GM23338 (cell line): ENCODE data around the gene TMEM88. TPM values are rescaled to one million over a fixed set of nuclear protein-coding genes. Genes with fewer than 3 reads are reported as not detected.

Source experiments
- ATAC-seq: fragments of 200-7000 bp; cut with Tn5 transposase; 3 replicates; pipeline ENCODE4 v1.9.1; 2020
- DNase-seq: peaks from one replicate; pipeline ENCODE4 v3.0.0-alpha.2; 2015; ENCODE audit warnings: low spot score
- H2AFZ ChIP-seq: fragments of 200-600 bp; sonication (generic); 2 replicates; pipeline ENCODE4 v1.8.0; 2016; ENCODE audit warnings: antibody characterized with exemption, mild to moderate bottlenecking, moderate library complexity
- H3F3A ChIP-seq: fragments of 200-600 bp; sonication (generic); replicated peaks from 2 replicates; pipeline ENCODE4 v1.8.0; 2017; ENCODE audit warnings: antibody characterized with exemption, mixed run types, low read depth
- H3K27ac ChIP-seq: fragments of 200-600 bp; sonication (generic); 2 replicates; pipeline ENCODE4 v1.6.1; 2016; ENCODE audit warnings: low read depth
- H3K27me3 ChIP-seq: fragments of 200-600 bp; sonication (generic); 2 replicates; pipeline ENCODE4 v1.8.0; 2016; ENCODE audit warnings: mild to moderate bottlenecking, mixed run types, moderate library complexity; ENCODE audit not compliant: insufficient read depth
- H3K36me3 ChIP-seq: fragments of 200-600 bp; sonication (generic); 2 replicates; pipeline ENCODE4 v1.8.0; 2016; ENCODE audit warnings: mild to moderate bottlenecking; ENCODE audit not compliant: insufficient read depth
- H3K4me1 ChIP-seq: fragments of 200-600 bp; sonication (generic); 2 replicates; pipeline ENCODE4 v1.8.0; 2016; ENCODE audit warnings: mild to moderate bottlenecking, moderate library complexity; ENCODE audit not compliant: insufficient read depth
- H3K4me2 ChIP-seq: fragments of 200-600 bp; sonication (generic); 2 replicates; pipeline ENCODE4 v1.7.1; 2017; ENCODE audit warnings: mixed run types
- H3K4me3 ChIP-seq: fragments of 200-600 bp; sonication (generic); 2 replicates; pipeline ENCODE4 v1.6.1; 2016; ENCODE audit warnings: mixed run types
- H3K79me2 ChIP-seq: fragments of 200-600 bp; sonication (generic); replicated peaks from 2 replicates; pipeline ENCODE4 v1.8.0; 2017; ENCODE audit warnings: mild to moderate bottlenecking; ENCODE audit not compliant: insufficient read depth
- H3K9me2 ChIP-seq: fragments of 200-600 bp; sonication (generic); 2 replicates; pipeline ENCODE4 v1.8.0; 2017; ENCODE audit not compliant: insufficient read depth
- H4K20me1 ChIP-seq: fragments of 200-600 bp; sonication (generic); replicated peaks from 2 replicates; pipeline ENCODE4 v1.8.0; 2017; ENCODE audit warnings: mild to moderate bottlenecking; ENCODE audit not compliant: insufficient read depth
- H3K27ac Mint-ChIP-seq: 2 replicates; pipeline ENCODE4 v1.8.0; 2020; ENCODE audit warnings: inconsistent platforms, mild to moderate bottlenecking, moderate library complexity, mixed read lengths
- H3K27me3 Mint-ChIP-seq: 3 replicates; pipeline ENCODE4 v1.8.0; 2022; ENCODE audit warnings: low read depth, mild to moderate bottlenecking, moderate library complexity, mixed read lengths, inconsistent platforms; ENCODE audit not compliant: insufficient read depth, poor library complexity
- H3K36me3 Mint-ChIP-seq: 3 replicates; pipeline ENCODE4 v1.8.0; 2021; ENCODE audit warnings: low read depth, mild to moderate bottlenecking, inconsistent platforms, moderate library complexity, mixed read lengths
- H3K4me1 Mint-ChIP-seq: 3 replicates; pipeline ENCODE4 v1.8.0; 2020; ENCODE audit warnings: mild to moderate bottlenecking, inconsistent platforms, mixed read lengths
- H3K4me3 Mint-ChIP-seq: 3 replicates; pipeline ENCODE4 v1.8.0; 2021; ENCODE audit warnings: moderate library complexity, mild to moderate bottlenecking, inconsistent platforms, mixed read lengths
- H3K9me3 Mint-ChIP-seq: 3 replicates; pipeline ENCODE4 v1.8.0; 2020; ENCODE audit warnings: moderate library complexity, mild to moderate bottlenecking, inconsistent platforms, mixed read lengths
- CREB1 ChIP-seq: fragments of 250-450 bp; sonication (Bioruptor Pico); IDR thresholded peaks from 2 replicates; pipeline ENCODE4 v1.5.0; 2020; ENCODE audit warnings: low read depth, mild to moderate bottlenecking, moderate library complexity
- EZH2 ChIP-seq: fragments of 200-600 bp; sonication (generic); IDR thresholded peaks from one replicate; pipeline ENCODE4 v1.8.0; 2017; ENCODE audit warnings: antibody characterized with exemption, mild to moderate bottlenecking, low read depth; ENCODE audit not compliant: unreplicated experiment
- EZH2phosphoT487 ChIP-seq: fragments of 200-600 bp; sonication (generic); IDR thresholded peaks from one replicate; pipeline ENCODE4 v1.8.1; 2018; ENCODE audit warnings: antibody characterized with exemption; ENCODE audit not compliant: unreplicated experiment
- JUNB ChIP-seq: IDR thresholded peaks from one replicate; pipeline ENCODE4 v1.6.1; 2016; ENCODE audit warnings: antibody characterized with exemption; ENCODE audit not compliant: unreplicated experiment
- NANOG ChIP-seq: IDR thresholded peaks from 2 replicates; pipeline ENCODE4 v1.6.1; 2016; ENCODE audit warnings: antibody characterized with exemption, borderline replicate concordance
- POLR2AphosphoS5 ChIP-seq: IDR thresholded peaks from 2 replicates; pipeline ENCODE4 v1.6.1; 2016; ENCODE audit warnings: antibody characterized with exemption, low read depth
- STAT1 ChIP-seq: IDR thresholded peaks from one replicate; pipeline ENCODE4 v1.6.1; 2016; ENCODE audit warnings: antibody characterized with exemption; ENCODE audit not compliant: unreplicated experiment
- ZNF114 ChIP-seq: fragments of 250-450 bp; sonication (Bioruptor Pico); IDR thresholded peaks from 2 replicates; pipeline ENCODE4 v1.5.0; 2020; ENCODE audit warnings: mild to moderate bottlenecking, moderate library complexity
- ZNF331 ChIP-seq: fragments of 250-450 bp; sonication (Bioruptor Pico); IDR thresholded peaks from 2 replicates; pipeline ENCODE4 v1.5.0; 2020; ENCODE audit warnings: low read depth, mild to moderate bottlenecking, moderate library complexity
- polyA plus RNA-seq: library from polyadenylated mRNA; unstranded; fragments of >200 nt; fragmentation: Nextera tagmentation; extraction: Ambion mirVana; gene quantifications from 2 replicates; pipeline ENCODE4 v1.2.1, GENCODE V29; 2016
- total RNA-seq: library from RNA; depleted of rRNA; stranded (reverse); fragments of >200 nt; shearing (Covaris generic); gene quantifications from 2 replicates; pipeline ENCODE4 v1.2.3, GENCODE V29; 2014
- TF ChIP-seq, protein P1 (sequence below): IDR thresholded peaks from 2 replicates; pipeline ENCODE4 v1.6.1; 2016; ENCODE audit warnings: antibody characterized with exemption
- TF ChIP-seq, protein P2 (sequence below): fragments of 250-450 bp; sonication (Bioruptor Pico); IDR thresholded peaks from 2 replicates; pipeline ENCODE4 v1.5.0; 2020; ENCODE audit warnings: mild to moderate bottlenecking, moderate library complexity
- TF ChIP-seq, protein P3 (sequence below), 2 experiments: fragments of 200-600 bp in 1 of 2; sonication (generic) in 1 of 2; conservative IDR thresholded peaks; 2 replicates each; pipeline versions ENCODE4 v1.5.1 to v1.6.1; 2016 to 2017; ENCODE audit warnings: antibody characterized with exemption in 2 of 2, low read depth in 2 of 2, mild to moderate bottlenecking in 2 of 2, moderate library complexity in 1 of 2
- TF ChIP-seq, protein P4 (sequence below): IDR thresholded peaks from one replicate; pipeline ENCODE4 v1.6.1; 2018; ENCODE audit warnings: antibody characterized with exemption; ENCODE audit not compliant: unreplicated experiment

TMEM88 gene
- total and polyA plus RNA-seq, 2 experiments from 2014 or later, result 0.58 to 0.97 TPM

DNA sequence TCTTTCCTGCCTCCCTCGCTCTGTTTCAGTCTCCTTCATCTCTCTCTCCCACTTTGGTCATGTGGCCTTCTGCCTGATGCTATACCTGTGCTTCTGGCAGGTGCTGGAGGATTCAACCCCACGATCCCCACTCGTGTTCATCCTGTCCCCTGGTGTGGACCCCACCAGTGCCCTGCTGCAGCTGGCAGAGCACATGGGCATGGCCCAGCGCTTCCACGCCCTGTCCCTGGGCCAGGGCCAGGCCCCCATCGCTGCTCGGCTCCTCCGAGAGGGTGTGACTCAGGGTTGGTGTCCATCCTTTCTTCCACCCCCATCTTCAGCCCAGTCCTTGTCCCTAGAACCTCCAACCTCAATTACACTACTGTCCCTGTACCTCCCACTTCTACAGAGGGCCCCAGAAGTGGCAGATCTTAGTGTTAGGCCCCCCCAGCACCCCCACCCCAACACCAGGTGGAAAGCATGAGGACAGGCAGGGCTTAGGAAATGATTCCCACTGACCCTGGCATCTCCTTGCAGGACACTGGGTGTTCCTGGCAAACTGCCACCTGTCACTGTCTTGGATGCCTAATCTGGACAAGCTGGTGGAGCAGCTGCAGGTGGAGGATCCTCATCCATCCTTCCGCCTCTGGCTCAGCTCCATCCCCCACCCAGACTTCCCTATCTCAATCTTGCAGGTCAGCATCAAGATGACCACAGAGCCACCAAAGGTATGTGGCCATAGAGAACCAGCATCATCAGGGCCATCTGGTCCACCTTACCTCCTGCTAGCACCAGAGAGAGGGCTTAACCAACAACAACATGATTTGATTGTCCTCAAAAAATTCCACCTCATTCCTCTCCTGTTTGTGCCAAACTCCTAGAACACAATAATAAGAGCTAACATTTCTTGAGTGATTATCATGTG, 30.6 kb upstream of the TMEM88 start:
- TF ChIP-seq EZH2phosphoT487, result no peak
- TF ChIP-seq ZNF114 (CRISPR knock-in tag), result no peak
- no peak for TF ChIP-seq JUNB
- TF ChIP-seq POLR2AphosphoS5, result no peak
- TF ChIP-seq CREB1 (CRISPR knock-in tag), result no peak
- TF ChIP-seq STAT1, result no peak
- no peak for TF ChIP-seq NANOG
- TF ChIP-seq, protein P1, sequence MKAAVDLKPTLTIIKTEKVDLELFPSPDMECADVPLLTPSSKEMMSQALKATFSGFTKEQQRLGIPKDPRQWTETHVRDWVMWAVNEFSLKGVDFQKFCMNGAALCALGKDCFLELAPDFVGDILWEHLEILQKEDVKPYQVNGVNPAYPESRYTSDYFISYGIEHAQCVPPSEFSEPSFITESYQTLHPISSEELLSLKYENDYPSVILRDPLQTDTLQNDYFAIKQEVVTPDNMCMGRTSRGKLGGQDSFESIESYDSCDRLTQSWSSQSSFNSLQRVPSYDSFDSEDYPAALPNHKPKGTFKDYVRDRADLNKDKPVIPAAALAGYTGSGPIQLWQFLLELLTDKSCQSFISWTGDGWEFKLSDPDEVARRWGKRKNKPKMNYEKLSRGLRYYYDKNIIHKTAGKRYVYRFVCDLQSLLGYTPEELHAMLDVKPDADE, result no peak
- TF ChIP-seq, protein P2, sequence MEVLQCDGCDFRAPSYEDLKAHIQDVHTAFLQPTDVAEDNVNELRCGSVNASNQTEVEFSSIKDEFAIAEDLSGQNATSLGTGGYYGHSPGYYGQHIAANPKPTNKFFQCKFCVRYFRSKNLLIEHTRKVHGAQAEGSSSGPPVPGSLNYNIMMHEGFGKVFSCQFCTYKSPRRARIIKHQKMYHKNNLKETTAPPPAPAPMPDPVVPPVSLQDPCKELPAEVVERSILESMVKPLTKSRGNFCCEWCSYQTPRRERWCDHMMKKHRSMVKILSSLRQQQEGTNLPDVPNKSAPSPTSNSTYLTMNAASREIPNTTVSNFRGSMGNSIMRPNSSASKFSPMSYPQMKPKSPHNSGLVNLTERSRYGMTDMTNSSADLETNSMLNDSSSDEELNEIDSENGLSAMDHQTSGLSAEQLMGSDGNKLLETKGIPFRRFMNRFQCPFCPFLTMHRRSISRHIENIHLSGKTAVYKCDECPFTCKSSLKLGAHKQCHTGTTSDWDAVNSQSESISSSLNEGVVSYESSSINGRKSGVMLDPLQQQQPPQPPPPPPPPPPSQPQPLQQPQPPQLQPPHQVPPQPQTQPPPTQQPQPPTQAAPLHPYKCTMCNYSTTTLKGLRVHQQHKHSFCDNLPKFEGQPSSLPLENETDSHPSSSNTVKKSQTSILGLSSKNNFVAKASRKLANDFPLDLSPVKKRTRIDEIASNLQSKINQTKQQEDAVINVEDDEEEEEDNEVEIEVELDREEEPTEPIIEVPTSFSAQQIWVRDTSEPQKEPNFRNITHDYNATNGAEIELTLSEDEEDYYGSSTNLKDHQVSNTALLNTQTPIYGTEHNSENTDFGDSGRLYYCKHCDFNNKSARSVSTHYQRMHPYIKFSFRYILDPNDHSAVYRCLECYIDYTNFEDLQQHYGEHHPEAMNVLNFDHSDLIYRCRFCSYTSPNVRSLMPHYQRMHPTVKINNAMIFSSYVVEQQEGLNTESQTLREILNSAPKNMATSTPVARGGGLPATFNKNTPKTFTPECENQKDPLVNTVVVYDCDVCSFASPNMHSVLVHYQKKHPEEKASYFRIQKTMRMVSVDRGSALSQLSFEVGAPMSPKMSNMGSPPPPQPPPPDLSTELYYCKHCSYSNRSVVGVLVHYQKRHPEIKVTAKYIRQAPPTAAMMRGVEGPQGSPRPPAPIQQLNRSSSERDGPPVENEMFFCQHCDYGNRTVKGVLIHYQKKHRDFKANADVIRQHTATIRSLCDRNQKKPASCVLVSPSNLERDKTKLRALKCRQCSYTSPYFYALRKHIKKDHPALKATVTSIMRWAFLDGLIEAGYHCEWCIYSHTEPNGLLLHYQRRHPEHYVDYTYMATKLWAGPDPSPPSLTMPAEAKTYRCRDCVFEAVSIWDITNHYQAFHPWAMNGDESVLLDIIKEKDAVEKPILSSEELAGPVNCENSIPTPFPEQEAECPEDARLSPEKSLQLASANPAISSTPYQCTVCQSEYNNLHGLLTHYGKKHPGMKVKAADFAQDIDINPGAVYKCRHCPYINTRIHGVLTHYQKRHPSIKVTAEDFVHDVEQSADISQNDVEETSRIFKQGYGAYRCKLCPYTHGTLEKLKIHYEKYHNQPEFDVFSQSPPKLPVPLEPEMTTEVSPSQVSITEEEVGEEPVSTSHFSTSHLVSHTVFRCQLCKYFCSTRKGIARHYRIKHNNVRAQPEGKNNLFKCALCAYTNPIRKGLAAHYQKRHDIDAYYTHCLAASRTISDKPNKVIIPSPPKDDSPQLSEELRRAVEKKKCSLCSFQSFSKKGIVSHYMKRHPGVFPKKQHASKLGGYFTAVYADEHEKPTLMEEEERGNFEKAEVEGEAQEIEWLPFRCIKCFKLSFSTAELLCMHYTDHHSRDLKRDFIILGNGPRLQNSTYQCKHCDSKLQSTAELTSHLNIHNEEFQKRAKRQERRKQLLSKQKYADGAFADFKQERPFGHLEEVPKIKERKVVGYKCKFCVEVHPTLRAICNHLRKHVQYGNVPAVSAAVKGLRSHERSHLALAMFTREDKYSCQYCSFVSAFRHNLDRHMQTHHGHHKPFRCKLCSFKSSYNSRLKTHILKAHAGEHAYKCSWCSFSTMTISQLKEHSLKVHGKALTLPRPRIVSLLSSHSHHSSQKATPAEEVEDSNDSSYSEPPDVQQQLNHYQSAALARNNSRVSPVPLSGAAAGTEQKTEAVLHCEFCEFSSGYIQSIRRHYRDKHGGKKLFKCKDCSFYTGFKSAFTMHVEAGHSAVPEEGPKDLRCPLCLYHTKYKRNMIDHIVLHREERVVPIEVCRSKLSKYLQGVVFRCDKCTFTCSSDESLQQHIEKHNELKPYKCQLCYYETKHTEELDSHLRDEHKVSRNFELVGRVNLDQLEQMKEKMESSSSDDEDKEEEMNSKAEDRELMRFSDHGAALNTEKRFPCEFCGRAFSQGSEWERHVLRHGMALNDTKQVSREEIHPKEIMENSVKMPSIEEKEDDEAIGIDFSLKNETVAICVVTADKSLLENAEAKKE, result no peak
- TF ChIP-seq, protein P3, sequence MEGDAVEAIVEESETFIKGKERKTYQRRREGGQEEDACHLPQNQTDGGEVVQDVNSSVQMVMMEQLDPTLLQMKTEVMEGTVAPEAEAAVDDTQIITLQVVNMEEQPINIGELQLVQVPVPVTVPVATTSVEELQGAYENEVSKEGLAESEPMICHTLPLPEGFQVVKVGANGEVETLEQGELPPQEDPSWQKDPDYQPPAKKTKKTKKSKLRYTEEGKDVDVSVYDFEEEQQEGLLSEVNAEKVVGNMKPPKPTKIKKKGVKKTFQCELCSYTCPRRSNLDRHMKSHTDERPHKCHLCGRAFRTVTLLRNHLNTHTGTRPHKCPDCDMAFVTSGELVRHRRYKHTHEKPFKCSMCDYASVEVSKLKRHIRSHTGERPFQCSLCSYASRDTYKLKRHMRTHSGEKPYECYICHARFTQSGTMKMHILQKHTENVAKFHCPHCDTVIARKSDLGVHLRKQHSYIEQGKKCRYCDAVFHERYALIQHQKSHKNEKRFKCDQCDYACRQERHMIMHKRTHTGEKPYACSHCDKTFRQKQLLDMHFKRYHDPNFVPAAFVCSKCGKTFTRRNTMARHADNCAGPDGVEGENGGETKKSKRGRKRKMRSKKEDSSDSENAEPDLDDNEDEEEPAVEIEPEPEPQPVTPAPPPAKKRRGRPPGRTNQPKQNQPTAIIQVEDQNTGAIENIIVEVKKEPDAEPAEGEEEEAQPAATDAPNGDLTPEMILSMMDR (conservative IDR thresholded peaks at IDR 0.05; ENCODE audit: low read depth in 2 of 2), result no peak
- TF ChIP-seq ZNF331, result no peak
- TF ChIP-seq, protein P4, sequence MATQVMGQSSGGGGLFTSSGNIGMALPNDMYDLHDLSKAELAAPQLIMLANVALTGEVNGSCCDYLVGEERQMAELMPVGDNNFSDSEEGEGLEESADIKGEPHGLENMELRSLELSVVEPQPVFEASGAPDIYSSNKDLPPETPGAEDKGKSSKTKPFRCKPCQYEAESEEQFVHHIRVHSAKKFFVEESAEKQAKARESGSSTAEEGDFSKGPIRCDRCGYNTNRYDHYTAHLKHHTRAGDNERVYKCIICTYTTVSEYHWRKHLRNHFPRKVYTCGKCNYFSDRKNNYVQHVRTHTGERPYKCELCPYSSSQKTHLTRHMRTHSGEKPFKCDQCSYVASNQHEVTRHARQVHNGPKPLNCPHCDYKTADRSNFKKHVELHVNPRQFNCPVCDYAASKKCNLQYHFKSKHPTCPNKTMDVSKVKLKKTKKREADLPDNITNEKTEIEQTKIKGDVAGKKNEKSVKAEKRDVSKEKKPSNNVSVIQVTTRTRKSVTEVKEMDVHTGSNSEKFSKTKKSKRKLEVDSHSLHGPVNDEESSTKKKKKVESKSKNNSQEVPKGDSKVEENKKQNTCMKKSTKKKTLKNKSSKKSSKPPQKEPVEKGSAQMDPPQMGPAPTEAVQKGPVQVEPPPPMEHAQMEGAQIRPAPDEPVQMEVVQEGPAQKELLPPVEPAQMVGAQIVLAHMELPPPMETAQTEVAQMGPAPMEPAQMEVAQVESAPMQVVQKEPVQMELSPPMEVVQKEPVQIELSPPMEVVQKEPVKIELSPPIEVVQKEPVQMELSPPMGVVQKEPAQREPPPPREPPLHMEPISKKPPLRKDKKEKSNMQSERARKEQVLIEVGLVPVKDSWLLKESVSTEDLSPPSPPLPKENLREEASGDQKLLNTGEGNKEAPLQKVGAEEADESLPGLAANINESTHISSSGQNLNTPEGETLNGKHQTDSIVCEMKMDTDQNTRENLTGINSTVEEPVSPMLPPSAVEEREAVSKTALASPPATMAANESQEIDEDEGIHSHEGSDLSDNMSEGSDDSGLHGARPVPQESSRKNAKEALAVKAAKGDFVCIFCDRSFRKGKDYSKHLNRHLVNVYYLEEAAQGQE, result no peak
- TF ChIP-seq EZH2, result no peak
- H3K36me3 Mint-ChIP-seq, result no peaks in the 10 kb centered on the region
- H3K4me1 Mint-ChIP-seq, result peaks cover 16% of the 10 kb centered on the region
- Histone ChIP-seq H4K20me1 (no peaks in the 10 kb centered on the region), H3K36me3 (no peaks in the 10 kb centered on the region), H3K4me3 (no peak overlapping the region), H3K27me3 (peaks cover 37% of the 10 kb centered on the region; the same call in 1 of the 2 replicates), H3K4me1 (no peaks in the 10 kb centered on the region), H3K9me2 (no peaks in the 10 kb centered on the region), H3F3A (no peaks in the 10 kb centered on the region), H2AFZ (peak overlapping the region; percentile 52; the same call in 1 of the 2 replicates), H3K79me2 (no peaks in the 10 kb centered on the region), H3K4me2 (no peak overlapping the region), H3K27ac (no peak overlapping the region)
- no peak for ATAC-seq
- H3K27me3 Mint-ChIP-seq, result peaks cover 26% of the 10 kb centered on the region
- no peak overlapping the region; the same call in 2 of the 3 replicates for H3K4me3 Mint-ChIP-seq
- H3K9me3 Mint-ChIP-seq, result no peaks in the 10 kb centered on the region
- no peak overlapping the region for H3K27ac Mint-ChIP-seq
- no peak for DNase-seq
